LNCAP (cell line): ENCODE measurements around the gene B9D1.

ENCODE experiments used
- CTCF ChIP-seq: fragments of 450-650 bp; IDR thresholded peaks from 2 replicates; pipeline ENCODE4 v1.5.1; 2017; ENCODE audit warnings: mild to moderate bottlenecking

The B9D1 gene

GRCh38 chr17:19322129-19322505 lies 40.4 kb downstream of the B9D1 start:
- TF ChIP-seq CTCF: no peak

GRCh38 chr17:19321481-19322128 lies 40.9 kb downstream of the B9D1 start:
- TF ChIP-seq CTCF: 0 out of 2 replicates have a peak, but pooled peaks have one; percentile 16

GRCh38 chr17:19320876-19321275 lies 41.6 kb downstream of the B9D1 start:
- no peak for TF ChIP-seq CTCF

GRCh38 chr17:19319771-19320505 lies 42.6 kb downstream of the B9D1 start:
- TF ChIP-seq CTCF: no peak

- TF ChIP-seq CTCF: no peak
Observed at GRCh38 chr17:19318611-19319010, 43.9 kb downstream of the B9D1 start.

GRCh38 chr17:19317359-19318095 lies 45.0 kb downstream of the B9D1 start:
- TF ChIP-seq CTCF: no peak

- no peak for TF ChIP-seq CTCF
Observed at GRCh38 chr17:19316761-19317358, 45.7 kb downstream of the B9D1 start.
